Astrocyte (in vitro differentiated cells and primary cell): ENCODE data around the gene ART5. TPM values are rescaled to one million over a fixed set of nuclear protein-coding genes. Genes with fewer than 3 reads are reported as not detected.
"Not testable (repeated sequence)": the region's sequence is repeated elsewhere in the genome, so short reads cannot be mapped to it uniquely, and the experiment has no call there.

Experiments
- DNase-seq: peaks from one replicate; pipeline ENCODE4 v3.0.0-alpha.2; 2010; ENCODE audit warnings: low read depth
- FAIRE-seq: peaks from 2 replicates; lab custom pipeline; 2011; peaks lifted over from hg19 to GRCh38; lab: Jason Lieb, UNC
- H2AFZ ChIP-seq: 2 replicates; pipeline ENCODE4 v1.6.0; 2012; ENCODE audit warnings: low read depth, low read length, inconsistent platforms
- H3K27ac ChIP-seq: 2 replicates; pipeline ENCODE4 v1.5.1; 2011; ENCODE audit warnings: low read depth, low read length, inconsistent platforms
- H3K27me3 ChIP-seq: 2 replicates; pipeline ENCODE4 v1.6.0; 2011; ENCODE audit warnings: low read length, inconsistent platforms; ENCODE audit not compliant: insufficient read depth
- H3K36me3 ChIP-seq: 2 replicates; pipeline ENCODE4 v1.5.1; 2011; ENCODE audit warnings: low read length, inconsistent platforms; ENCODE audit not compliant: insufficient read depth
- H3K4me1 ChIP-seq: 2 replicates; pipeline ENCODE4 v1.5.1; 2011; ENCODE audit warnings: low read length, inconsistent platforms; ENCODE audit not compliant: insufficient read depth
- H3K4me2 ChIP-seq: 2 replicates; pipeline ENCODE4 v1.6.0; 2012; ENCODE audit warnings: low read length, inconsistent platforms
- H3K4me3 ChIP-seq: 2 replicates; pipeline ENCODE4 v1.5.1; 2011; ENCODE audit warnings: low read depth, mild to moderate bottlenecking, low read length, inconsistent platforms; ENCODE audit not compliant: insufficient read depth
- H3K79me2 ChIP-seq: 2 replicates; pipeline ENCODE4 v1.6.0; 2012; ENCODE audit warnings: mild to moderate bottlenecking, low read length, inconsistent platforms; ENCODE audit not compliant: insufficient read depth
- H3K9ac ChIP-seq: 2 replicates; pipeline ENCODE4 v1.6.0; 2012; ENCODE audit warnings: mild to moderate bottlenecking, low read length, inconsistent platforms
- H3K9me3 ChIP-seq: 2 replicates; pipeline ENCODE4 v1.5.1; 2012; ENCODE audit warnings: low read depth, mild to moderate bottlenecking, low read length, inconsistent platforms; ENCODE audit not compliant: insufficient read depth
- H4K20me1 ChIP-seq: 2 replicates; pipeline ENCODE4 v1.6.0; 2012; ENCODE audit warnings: low read length, inconsistent platforms; ENCODE audit not compliant: insufficient read depth
- H3K27ac Mint-ChIP-seq: one replicate; pipeline ENCODE4 v1.8.0; 2021; ENCODE audit warnings: mild to moderate bottlenecking, mixed read lengths; ENCODE audit not compliant: unreplicated experiment
- H3K27me3 Mint-ChIP-seq: one replicate; pipeline ENCODE4 v1.8.0; 2021; ENCODE audit warnings: low read depth, mixed read lengths; ENCODE audit not compliant: unreplicated experiment
- H3K36me3 Mint-ChIP-seq: one replicate; pipeline ENCODE4 v1.8.0; 2021; ENCODE audit warnings: low read depth, mixed read lengths; ENCODE audit not compliant: unreplicated experiment
- H3K4me1 Mint-ChIP-seq: one replicate; pipeline ENCODE4 v1.8.0; 2021; ENCODE audit warnings: low read depth, mixed read lengths; ENCODE audit not compliant: unreplicated experiment
- H3K4me3 Mint-ChIP-seq: one replicate; pipeline ENCODE4 v1.8.0; 2021; ENCODE audit warnings: mild to moderate bottlenecking, moderate library complexity, mixed read lengths; ENCODE audit not compliant: unreplicated experiment
- H3K9me3 Mint-ChIP-seq: one replicate; pipeline ENCODE4 v1.8.0; 2021; ENCODE audit warnings: mild to moderate bottlenecking, mixed read lengths; ENCODE audit not compliant: unreplicated experiment
- total RNA-seq: library from RNA; stranded (reverse); gene quantifications from 2 replicates; pipeline ENCODE4 v1.2.1, GENCODE V29; 2021

Gene ART5
- total RNA-seq, 1 donor from 2014 or later = 4.1 TPM

DNA sequence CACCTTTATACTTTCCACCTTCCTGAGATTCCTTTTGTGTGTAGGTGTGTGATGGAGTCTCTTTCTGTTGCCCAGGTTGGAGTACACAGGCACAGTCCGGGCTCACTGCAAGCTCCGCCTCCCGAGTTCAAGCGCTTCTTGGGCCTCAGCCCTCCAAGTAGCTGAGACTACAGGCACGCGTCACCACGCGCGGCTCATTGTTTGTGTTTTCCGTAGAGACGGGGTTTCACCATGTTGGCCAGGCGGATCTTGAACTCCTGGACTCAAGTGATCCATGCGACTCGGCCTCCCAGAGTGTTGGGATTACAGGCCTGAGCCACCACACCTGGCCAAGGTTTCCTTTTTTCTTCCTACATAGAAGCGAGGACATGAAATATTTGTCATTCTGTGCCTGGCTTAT is 44.0 kb downstream of the ART5 start:
- H3K4me3 ChIP-seq, H3K27ac ChIP-seq, H2AFZ ChIP-seq, H3K27ac Mint-ChIP-seq, H3K4me2 ChIP-seq, H3K9ac ChIP-seq, H3K79me2 ChIP-seq, H3K9me3 Mint-ChIP-seq, H4K20me1 ChIP-seq, FAIRE-seq, H3K4me3 Mint-ChIP-seq, H3K4me1 ChIP-seq, H3K36me3 ChIP-seq, H3K9me3 ChIP-seq, H3K27me3 ChIP-seq, H3K4me1 Mint-ChIP-seq, DNase-seq, H3K36me3 Mint-ChIP-seq: not testable (repeated sequence)
- H3K27me3 Mint-ChIP-seq = peaks cover 15% of the 10 kb centered on the region

DNA sequence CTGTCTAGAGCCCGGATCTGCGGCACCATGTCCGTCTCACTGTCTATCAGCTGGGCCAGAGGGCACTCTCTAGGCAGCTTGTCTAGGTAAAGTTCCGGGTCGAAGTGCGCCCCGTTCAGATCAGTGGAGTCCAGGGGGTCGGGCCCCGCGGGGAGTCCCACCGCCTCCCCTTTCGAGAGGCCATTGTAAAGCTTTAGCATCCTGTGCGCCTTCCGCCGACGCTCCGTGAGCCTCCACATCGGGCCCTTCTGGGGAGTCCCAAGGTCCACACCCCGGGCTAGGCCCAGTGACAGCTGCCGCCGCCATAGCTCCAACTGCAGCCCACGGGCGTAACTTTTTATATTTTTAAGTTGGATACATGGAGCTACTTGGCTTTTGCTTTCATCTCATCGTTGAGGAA is 50.5 kb downstream of the ART5 start:
- not testable (repeated sequence) for H3K4me1 Mint-ChIP-seq, H3K36me3 Mint-ChIP-seq, H3K9me3 ChIP-seq, DNase-seq, H3K79me2 ChIP-seq, FAIRE-seq, H2AFZ ChIP-seq, H3K27ac Mint-ChIP-seq, H3K27ac ChIP-seq, H3K4me2 ChIP-seq, H3K4me3 Mint-ChIP-seq, H3K4me3 ChIP-seq, H3K36me3 ChIP-seq, H3K9me3 Mint-ChIP-seq, H3K9ac ChIP-seq, H4K20me1 ChIP-seq, H3K27me3 ChIP-seq, H3K4me1 ChIP-seq
- peaks cover 23% of the 10 kb centered on the region for H3K27me3 Mint-ChIP-seq

DNA sequence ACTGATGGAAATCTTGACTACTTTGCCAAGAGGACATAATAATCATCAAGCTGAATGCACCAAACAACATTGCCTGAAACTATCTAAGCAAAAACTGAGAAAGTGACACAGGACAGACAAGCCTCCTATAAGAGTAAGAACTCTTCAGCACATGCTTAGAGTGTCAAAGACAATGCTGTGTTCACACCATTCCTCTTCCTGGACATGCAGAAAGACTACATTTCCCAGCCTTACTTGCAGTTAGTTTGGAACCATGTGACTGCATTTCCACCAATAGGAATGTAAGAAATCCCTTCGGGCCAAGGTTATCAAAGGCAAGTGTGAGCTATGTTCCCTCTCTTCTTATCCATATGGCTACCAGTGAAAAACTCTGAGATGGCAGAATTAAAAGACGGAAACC is 51.6 kb downstream of the ART5 start:
- H3K27ac Mint-ChIP-seq, H3K4me3 ChIP-seq, H3K9me3 ChIP-seq, H3K36me3 Mint-ChIP-seq, DNase-seq, FAIRE-seq, H3K4me2 ChIP-seq, H3K27me3 ChIP-seq, H3K27ac ChIP-seq, H3K9me3 Mint-ChIP-seq, H3K4me1 ChIP-seq, H3K4me1 Mint-ChIP-seq, H3K9ac ChIP-seq, H3K4me3 Mint-ChIP-seq, H3K79me2 ChIP-seq, H3K36me3 ChIP-seq, H2AFZ ChIP-seq, H4K20me1 ChIP-seq: not testable (repeated sequence)
- peaks cover 27% of the 10 kb centered on the region for H3K27me3 Mint-ChIP-seq

DNA sequence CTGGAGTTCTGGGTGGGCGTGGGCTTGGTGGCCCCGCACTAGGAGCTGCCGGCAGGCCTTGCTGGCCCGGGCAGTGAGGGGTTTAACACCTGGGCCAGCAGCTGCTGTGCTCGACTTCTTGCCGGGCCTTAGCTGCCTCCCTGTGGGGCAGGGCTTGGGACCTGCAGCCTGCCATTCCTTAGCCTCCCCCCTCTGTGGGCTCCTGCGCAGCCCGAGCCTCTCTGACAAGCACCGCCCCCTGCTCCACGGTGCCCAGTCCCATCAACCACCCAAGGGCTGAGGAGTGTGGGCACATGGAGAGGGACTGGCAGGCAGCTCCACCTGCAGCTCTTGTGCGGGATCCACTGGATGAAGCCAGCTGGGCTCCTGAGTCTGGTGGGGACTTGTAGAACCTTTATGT is 53.0 kb downstream of the ART5 start:
- not testable (repeated sequence) for H3K4me2 ChIP-seq, H3K4me1 Mint-ChIP-seq, FAIRE-seq, DNase-seq, H3K4me1 ChIP-seq, H3K27ac Mint-ChIP-seq, H4K20me1 ChIP-seq, H3K9me3 Mint-ChIP-seq, H3K27ac ChIP-seq, H3K36me3 Mint-ChIP-seq, H2AFZ ChIP-seq, H3K36me3 ChIP-seq, H3K9me3 ChIP-seq, H3K4me3 Mint-ChIP-seq, H3K79me2 ChIP-seq, H3K4me3 ChIP-seq, H3K27me3 ChIP-seq, H3K9ac ChIP-seq
- peaks cover 29% of the 10 kb centered on the region for H3K27me3 Mint-ChIP-seq

Other genes with a start within 250 kb of the ART5 start
- gene ART1, start 3.1 kb upstream of the ART5 start, total RNA-seq = not detected in 2 replicates
- 1.5 and 2.1 TPM in 2 replicates for gene CHRNA10, start 29.4 kb upstream of the ART5 start, total RNA-seq
- gene NUP98, start 155.6 kb upstream of the ART5 start, total RNA-seq = 81.2 and 84.2 TPM in 2 replicates
- gene PGAP2, start 166.6 kb upstream of the ART5 start, total RNA-seq = 22.4 and 22.5 TPM in 2 replicates
- gene RHOG, start 199.0 kb upstream of the ART5 start, total RNA-seq = 54.5 and 54.7 TPM in 2 replicates
- gene STIM1, start 213.7 kb upstream of the ART5 start, total RNA-seq = 42.9 and 49.3 TPM in 2 replicates